GM12872 (cell line): Measurements from ENCODE around the gene PLA2G1B.

Source experiments
- TF ChIP-seq, protein P1 (sequence below): IDR thresholded peaks from 3 replicates; pipeline ENCODE4 v1.5.1; 2011; ENCODE audit warnings: low read depth, mild to moderate bottlenecking, low read length, moderate library complexity; ENCODE audit not compliant: insufficient read depth

The PLA2G1B gene

DNA sequence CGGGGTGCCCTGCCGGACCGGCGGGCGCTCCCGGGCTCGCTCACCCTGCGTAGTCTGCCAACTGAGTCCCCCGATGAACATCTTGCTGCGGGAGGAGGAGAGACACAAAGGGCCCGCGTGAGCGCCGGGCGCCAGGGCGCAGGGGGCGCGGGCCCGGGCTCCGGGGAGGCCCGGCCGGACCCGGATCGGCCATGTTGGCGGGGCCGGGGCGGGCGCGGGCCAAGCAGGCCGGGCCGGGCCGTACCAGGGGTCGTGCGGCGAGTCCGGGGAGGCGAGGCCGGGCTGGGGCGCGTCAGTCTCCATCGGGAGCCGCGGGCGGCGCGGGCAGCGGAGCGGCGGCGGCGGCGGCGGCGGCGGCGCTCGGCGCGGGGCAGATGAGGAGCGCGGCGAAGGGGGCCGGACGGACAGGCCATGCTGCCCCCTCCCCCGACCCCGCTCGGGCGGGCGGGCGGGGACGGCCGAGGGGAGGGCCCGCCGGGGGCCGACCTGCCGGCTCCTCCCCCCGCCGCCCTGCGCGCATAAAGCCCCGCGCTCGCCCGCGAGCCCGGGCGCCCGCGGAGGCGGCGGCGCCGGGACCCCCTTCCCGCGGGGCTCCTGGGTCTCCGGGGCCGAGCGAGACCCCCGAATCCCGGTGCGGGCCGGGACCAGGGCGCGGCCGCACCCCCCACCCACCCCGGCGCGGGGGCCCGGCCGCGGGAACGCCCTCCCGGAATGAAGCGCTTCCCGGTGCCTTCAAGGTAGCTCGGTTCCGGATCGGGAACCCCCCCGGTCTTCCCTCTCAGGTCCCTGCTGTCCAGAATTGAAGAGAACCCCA, 41.4 kb upstream of the PLA2G1B start, which contains the start of gene MSI1:
Gene MSI1, minus strand, starts transcription at position 376 of the 814 bp plus-strand sequence. Its CDS starts 73 bp downstream, at position 303.
- TF ChIP-seq, protein P1, sequence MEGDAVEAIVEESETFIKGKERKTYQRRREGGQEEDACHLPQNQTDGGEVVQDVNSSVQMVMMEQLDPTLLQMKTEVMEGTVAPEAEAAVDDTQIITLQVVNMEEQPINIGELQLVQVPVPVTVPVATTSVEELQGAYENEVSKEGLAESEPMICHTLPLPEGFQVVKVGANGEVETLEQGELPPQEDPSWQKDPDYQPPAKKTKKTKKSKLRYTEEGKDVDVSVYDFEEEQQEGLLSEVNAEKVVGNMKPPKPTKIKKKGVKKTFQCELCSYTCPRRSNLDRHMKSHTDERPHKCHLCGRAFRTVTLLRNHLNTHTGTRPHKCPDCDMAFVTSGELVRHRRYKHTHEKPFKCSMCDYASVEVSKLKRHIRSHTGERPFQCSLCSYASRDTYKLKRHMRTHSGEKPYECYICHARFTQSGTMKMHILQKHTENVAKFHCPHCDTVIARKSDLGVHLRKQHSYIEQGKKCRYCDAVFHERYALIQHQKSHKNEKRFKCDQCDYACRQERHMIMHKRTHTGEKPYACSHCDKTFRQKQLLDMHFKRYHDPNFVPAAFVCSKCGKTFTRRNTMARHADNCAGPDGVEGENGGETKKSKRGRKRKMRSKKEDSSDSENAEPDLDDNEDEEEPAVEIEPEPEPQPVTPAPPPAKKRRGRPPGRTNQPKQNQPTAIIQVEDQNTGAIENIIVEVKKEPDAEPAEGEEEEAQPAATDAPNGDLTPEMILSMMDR, result no peak

DNA sequence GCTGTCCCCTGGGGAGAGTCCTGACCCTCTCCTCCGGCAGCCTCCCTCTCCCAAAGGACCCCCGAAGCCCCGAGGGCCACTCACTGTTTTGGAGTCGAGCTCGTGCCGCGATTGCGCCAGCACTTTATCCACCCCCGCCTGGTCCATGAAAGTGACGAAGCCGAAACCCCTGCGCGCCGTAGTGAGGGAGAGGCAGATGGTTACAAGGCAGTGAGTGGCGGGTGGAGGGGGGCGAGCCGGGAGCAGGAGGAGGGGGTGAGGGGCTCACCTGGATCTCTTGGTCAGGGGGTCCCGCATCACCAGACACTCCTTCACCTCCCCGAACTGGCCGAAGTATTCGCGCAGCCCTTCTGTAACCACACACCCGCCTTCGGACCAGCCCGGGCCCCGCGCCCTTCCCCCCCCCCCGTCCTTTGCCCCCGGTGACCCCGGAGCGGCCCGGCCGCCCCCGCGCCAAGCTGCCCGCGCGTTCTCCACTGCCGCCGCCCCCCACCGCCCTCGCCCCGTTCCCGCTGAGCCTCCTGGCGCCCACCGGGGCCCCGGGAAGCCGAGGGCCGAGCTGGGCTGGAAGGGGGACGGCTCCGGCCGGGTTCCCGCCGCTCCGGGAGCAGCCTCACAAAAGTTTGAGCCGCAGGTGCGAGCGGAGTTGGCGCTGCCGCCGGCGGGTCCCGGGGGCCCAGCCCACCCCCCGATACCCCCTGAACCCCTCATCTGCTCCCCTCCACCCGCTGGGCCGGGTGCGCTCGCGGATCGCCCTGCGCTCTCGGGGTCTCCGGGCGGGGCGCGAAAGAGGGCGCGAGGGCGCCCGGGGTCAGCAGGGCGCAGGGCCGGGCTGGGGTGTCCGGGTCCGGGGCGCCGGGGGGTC, 40.6 kb upstream of the PLA2G1B start:
- TF ChIP-seq, protein P1, result no peak

DNA sequence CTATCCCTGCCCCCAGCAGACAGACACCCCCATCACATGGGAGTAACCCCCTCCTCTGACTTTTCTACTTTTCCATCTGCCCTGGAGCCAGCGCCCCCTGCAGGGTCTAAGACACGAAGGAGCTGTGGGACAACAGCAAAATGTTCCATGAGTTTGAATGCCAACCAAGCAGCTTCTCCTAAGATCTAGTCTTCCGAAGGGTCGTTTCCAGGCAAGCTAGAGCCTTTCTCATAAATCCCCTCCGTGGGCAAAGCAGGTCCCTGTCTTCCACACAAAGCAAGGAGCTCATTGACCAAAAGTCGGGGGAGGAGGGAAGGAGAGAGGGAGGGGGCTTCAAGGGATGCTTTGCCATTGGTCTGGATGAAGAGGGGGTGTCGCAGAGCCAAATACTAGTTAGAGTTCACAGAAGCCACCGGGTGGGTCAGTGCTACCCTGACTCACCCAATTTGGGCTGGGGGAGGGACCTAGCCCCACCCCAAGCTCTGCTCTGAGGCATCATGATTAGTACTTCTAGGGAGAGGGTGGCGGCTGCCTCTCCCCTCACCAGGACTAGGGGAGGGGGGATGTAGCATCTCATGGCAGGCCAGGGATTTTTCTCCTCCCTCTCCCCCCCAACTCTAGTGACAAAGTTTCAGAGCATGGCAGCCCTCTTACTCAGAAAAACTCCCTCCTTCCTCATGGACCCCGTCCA, 39.8 kb upstream of the PLA2G1B start:
- TF ChIP-seq, protein P1, result peak; percentile 37; the same call in 2 of the 3 replicates

DNA sequence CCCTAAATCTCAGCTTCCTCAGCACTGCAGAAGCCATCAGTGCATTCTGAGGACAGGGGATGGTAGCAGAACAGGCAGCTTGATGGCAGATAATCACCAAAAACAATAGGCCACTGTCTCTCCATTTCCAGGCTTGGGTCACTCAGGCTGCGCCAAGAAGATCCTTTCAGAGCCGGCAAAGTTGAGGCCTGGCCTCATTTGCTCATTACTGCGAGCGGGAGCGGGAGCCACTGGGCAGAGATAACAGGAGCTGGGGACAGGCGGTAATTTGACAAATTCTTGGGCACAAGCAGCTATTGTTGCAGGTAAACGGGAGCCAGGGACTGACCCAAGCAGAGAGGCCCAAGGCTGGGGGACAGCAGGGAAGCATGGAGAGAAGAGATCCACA, 39.3 kb upstream of the PLA2G1B start:
- TF ChIP-seq, protein P1, result no peak

DNA sequence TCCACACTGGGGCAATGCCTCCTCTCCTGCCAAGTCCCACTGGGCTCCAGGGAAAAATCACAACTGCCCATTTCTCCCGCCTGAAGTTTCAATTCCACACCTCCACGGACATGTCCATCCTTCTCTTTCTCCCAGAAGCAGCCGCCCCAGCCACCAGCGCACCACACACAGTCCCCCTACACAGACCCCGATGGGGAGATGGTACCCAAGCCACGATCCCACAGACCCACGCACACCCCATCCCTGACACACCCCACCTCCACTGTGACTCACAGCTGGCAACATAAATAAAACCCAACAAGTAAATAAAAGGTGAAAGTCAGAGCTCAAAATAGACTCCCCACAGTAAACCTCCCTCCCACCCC, 38.7 kb upstream of the PLA2G1B start:
- TF ChIP-seq, protein P1, result no peak

DNA sequence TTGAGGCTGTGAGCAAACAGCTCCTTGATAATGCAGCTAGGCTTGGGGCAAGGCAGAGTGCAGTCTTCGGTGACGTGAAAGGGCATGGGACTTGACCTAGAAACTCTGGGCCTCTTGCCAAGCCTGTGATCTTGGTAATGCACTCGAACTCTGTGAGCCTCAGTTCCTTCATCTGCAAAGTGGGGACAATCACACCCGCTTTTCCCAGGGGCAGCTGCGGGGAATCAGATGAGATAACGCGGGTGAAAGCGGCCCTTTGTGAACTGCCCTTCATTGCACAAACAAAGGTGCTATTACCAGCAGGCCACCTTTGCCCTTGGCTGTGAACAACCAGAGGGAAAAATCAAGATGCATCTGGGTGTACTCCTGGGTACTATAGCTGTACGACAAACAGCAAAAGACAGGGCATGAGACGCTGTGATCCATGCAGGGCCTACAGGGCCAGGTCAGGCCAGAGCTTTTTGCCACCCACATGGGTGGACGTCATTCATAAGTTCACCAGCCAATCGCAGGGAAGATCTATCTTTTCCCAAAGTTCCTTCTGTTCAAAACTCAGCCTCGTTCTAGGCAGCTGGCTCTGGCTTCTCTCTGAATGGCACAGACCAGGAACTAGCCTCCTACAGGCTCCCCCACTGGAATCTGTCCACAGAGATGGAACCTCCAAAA, 38.2 kb upstream of the PLA2G1B start:
- TF ChIP-seq, protein P1, result no peak

DNA sequence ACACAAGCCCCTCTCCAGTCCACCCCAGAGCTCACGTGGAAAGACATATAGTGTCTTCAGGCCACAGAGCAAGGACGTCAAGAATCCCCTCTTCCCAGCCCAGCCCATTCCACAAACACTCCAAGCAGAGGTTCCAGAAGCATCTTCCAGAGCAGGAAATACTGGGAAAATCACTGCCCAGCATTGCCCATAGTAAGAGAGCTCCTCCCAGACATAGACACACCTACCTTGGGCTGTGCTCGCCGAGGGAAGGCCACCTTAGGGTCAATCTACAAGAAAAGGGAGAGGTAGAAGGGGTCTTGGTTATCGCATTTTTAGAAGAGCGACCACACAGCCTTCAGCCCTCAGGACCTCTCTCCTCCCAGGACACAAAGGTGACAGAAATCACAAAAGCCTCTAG, 36.9 kb upstream of the PLA2G1B start:
- TF ChIP-seq, protein P1, result no peak
